Osteoblast (primary cell): ENCODE measurements around the gene DNAJA3. TPM values are rescaled to one million over a fixed set of nuclear protein-coding genes. Genes with fewer than 3 reads are reported as not detected.

Source experiments
- DNase-seq: peaks from one replicate; pipeline ENCODE4 v3.0.0; 2011; ENCODE audit warnings: low spot score, mixed read lengths; ENCODE audit not compliant: insufficient read length; ENCODE audit errors: missing footprints
- H2AFZ ChIP-seq: 2 replicates; pipeline ENCODE4 v1.6.0; 2011; ENCODE audit warnings: mild to moderate bottlenecking, low read length
- H3K27ac ChIP-seq: 2 replicates; pipeline ENCODE4 v1.5.1; 2011; ENCODE audit warnings: mild to moderate bottlenecking, low read depth, low read length, moderate library complexity
- H3K27me3 ChIP-seq: 2 replicates; pipeline ENCODE4 v1.6.0; 2012; ENCODE audit warnings: mild to moderate bottlenecking, control low read depth, inconsistent platforms, low read length, moderate library complexity; ENCODE audit not compliant: insufficient read depth
- H3K36me3 ChIP-seq: 2 replicates; pipeline ENCODE4 v1.5.1; 2011; ENCODE audit warnings: mild to moderate bottlenecking, low read length, control low read depth, moderate library complexity; ENCODE audit not compliant: insufficient read depth
- H3K4me1 ChIP-seq: 2 replicates; pipeline ENCODE4 v1.5.1; 2011; ENCODE audit warnings: mild to moderate bottlenecking, low read length, control low read depth, moderate library complexity; ENCODE audit not compliant: insufficient read depth
- H3K4me2 ChIP-seq: 2 replicates; pipeline ENCODE4 v1.6.0; 2011; ENCODE audit warnings: mild to moderate bottlenecking, low read length; ENCODE audit not compliant: insufficient read depth
- H3K4me3 ChIP-seq: fragments of 200-600 bp; sonication (generic); 3 replicates; pipeline ENCODE4 v1.5.1; 2012; ENCODE audit warnings: mild to moderate bottlenecking, low read length, inconsistent platforms; ENCODE audit not compliant: insufficient read depth
- H3K79me2 ChIP-seq: 2 replicates; pipeline ENCODE4 v1.6.0; 2012; ENCODE audit warnings: mild to moderate bottlenecking, low read length, control low read depth, inconsistent platforms; ENCODE audit not compliant: insufficient read depth
- H3K9me3 ChIP-seq: 2 replicates; pipeline ENCODE4 v1.5.1; 2011; ENCODE audit warnings: low read depth, low read length, control low read depth
- H4K20me1 ChIP-seq: 2 replicates; pipeline ENCODE4 v1.6.0; 2012; ENCODE audit warnings: mild to moderate bottlenecking, low read length, control low read depth; ENCODE audit not compliant: insufficient read depth
- CTCF ChIP-seq: IDR thresholded peaks from 2 replicates; pipeline ENCODE4 v1.5.1; 2011; ENCODE audit warnings: mild to moderate bottlenecking, low read depth, low read length, moderate library complexity; ENCODE audit errors: extremely low read depth
- total RNA-seq: library from RNA; depleted of rRNA; stranded (reverse); fragments of >200 nt; gene quantifications from 2 replicates; pipeline ENCODE4 v1.2.3, GENCODE V29; 2012

The DNAJA3 gene
- total RNA-seq, 1 donor, result 30.0 TPM

- no peaks in the 10 kb centered on the region for H3K79me2 ChIP-seq
- no peaks in the 10 kb centered on the region for H3K9me3 ChIP-seq
- H3K4me3 ChIP-seq, result no peak overlapping the region
- peak; percentile 34 for DNase-seq
- H3K27me3 ChIP-seq, result no peaks in the 10 kb centered on the region
- H3K27ac ChIP-seq, result no peak overlapping the region
- peaks cover 10% of the 10 kb centered on the region for H3K36me3 ChIP-seq
- H3K4me1 ChIP-seq, result no peaks in the 10 kb centered on the region
- H3K4me2 ChIP-seq, result no peak overlapping the region
- no peaks in the 10 kb centered on the region for H4K20me1 ChIP-seq
- TF ChIP-seq CTCF, result no peak
- H2AFZ ChIP-seq, result no peak overlapping the region
These were observed 26.5 kb upstream of the DNAJA3 start for GRCh38 chr16:4399001-4399730.

- Histone ChIP-seq H3K27ac (no peak overlapping the region), H3K4me3 (no peak overlapping the region), H2AFZ (no peak overlapping the region), H3K4me2 (no peak overlapping the region), H3K79me2 (no peaks in the 10 kb centered on the region), H4K20me1 (no peaks in the 10 kb centered on the region), H3K9me3 (no peaks in the 10 kb centered on the region), H3K27me3 (no peaks in the 10 kb centered on the region), H3K4me1 (no peaks in the 10 kb centered on the region), H3K36me3 (peaks cover 3% of the 10 kb centered on the region)
- DNase-seq, result peak; percentile 73
- TF ChIP-seq CTCF, result no peak
These were observed 24.6 kb upstream of the DNAJA3 start for GRCh38 chr16:4401094-4401501.

GRCh38 chr16:4401510-4401909 lies 24.2 kb upstream of the DNAJA3 start:
- Histone ChIP-seq H3K4me1 (no peaks in the 10 kb centered on the region), H3K4me3 (no peak overlapping the region), H2AFZ (no peak overlapping the region), H4K20me1 (no peaks in the 10 kb centered on the region), H3K27ac (no peak overlapping the region), H3K27me3 (no peaks in the 10 kb centered on the region), H3K9me3 (no peaks in the 10 kb centered on the region), H3K79me2 (no peaks in the 10 kb centered on the region), H3K4me2 (no peak overlapping the region), H3K36me3 (peaks cover 3% of the 10 kb centered on the region)
- peak; percentile 35 for DNase-seq
- TF ChIP-seq CTCF, result no peak

GRCh38 chr16:4402439-4403132 lies 23.1 kb upstream of the DNAJA3 start:
- H3K27me3 ChIP-seq, result no peaks in the 10 kb centered on the region
- H3K4me3 ChIP-seq, result peak overlapping the region; percentile 59
- H2AFZ ChIP-seq, result peak overlapping the region; percentile 73
- no peaks in the 10 kb centered on the region for H3K9me3 ChIP-seq
- H4K20me1 ChIP-seq, result no peaks in the 10 kb centered on the region
- no peaks in the 10 kb centered on the region for H3K79me2 ChIP-seq
- H3K4me2 ChIP-seq, result peak overlapping the region; percentile 83
- TF ChIP-seq CTCF, result peak; percentile 82
- no peak overlapping the region for H3K27ac ChIP-seq
- no peaks in the 10 kb centered on the region for H3K4me1 ChIP-seq
- DNase-seq, result peak; percentile 100
- H3K36me3 ChIP-seq, result peaks cover 6% of the 10 kb centered on the region
